Cardiac atrium fibroblast (primary cell): ENCODE results near the gene GPD1L. TPM values are rescaled to one million over a fixed set of nuclear protein-coding genes. Genes with fewer than 3 reads are reported as not detected.

Source experiments
- total RNA-seq: library from RNA; depleted of rRNA; stranded (reverse); fragments of >200 nt; gene quantifications from 2 replicates; pipeline ENCODE4 v1.2.3, GENCODE V29; 2015

GPD1L gene
- 4.5 and 5.7 TPM in 2 replicates for total RNA-seq

DNA sequence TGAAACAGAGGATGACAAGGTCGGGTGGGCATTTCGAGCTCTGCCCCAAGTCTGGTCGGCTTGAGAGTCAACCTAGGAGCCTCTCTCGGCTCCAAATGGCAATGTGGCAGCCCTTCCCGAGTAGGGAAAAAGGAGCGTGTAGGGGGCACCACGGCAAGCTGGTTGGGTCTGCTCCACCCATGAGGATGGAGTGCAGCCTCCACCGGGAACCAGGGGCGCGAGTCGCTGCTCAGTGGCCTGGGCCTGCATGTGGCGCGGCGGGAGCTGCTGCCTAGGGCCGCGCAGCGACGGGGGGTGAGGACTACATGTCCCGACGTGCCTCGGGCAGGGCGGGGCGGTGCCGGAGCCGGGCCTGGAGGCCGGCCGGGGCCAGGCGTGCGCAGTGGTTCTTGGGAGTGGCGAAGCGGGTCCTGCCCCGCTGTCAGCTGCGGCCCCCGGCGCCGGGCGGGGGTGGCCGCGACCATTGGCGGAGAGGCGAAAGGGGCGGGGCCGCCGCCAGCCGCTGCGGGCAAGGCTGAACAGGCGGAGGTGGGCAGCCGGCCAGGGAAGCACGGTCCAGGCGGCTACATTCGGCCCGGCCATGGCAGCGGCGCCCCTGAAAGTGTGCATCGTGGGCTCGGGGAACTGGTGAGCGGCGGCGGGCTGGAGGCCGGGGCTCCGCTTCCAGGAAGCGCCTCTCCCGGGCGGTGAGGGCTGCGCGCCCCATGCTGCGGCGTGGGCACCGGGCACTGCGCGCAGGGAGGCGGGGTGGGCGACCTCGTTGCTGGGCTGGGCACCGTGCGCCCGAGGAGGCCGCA, at the start of gene GPD1L:
TSS of gene GPD1L (plus strand) at position 489 of the 797 bp plus-strand sequence. CDS start at position 581, 92 bp downstream.

Other genes with a start within 250 kb of the GPD1L start
- gene OSBPL10, start 125.4 kb upstream of the GPD1L start, total RNA-seq, result 12.2 and 15.7 TPM in 2 replicates
- gene ZNF860, start 124.9 kb upstream of the GPD1L start, total RNA-seq, result 0.32 and 0.36 TPM in 2 replicates
- 1.8 and 7.8 TPM in 2 replicates for gene CMTM8, start 132.1 kb downstream of the GPD1L start, total RNA-seq